ENCODE measurements around the gene NCOA1.

The NCOA1 gene

DNA sequence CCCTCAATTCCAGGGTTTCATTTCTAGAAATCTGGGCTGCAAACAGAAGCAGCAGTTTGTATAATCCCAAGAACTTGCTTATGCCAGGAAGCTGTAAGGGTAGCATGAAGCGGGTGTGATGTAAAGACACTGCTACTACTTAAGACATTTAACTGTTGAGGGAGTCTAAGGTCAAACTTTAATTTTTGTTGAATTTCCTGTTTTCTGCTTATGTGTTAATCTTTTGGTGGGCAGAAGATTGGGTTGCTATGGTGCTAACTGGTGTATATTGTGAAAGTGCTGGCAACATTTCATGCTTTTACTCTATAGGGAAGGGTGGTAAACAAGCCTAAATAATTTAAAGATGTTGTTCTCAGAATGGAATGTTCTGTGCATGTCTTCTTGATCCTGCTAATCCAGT is 2.7 kb downstream of the NCOA1 start:
- no peak for DNase-seq (ENCODE audit: low read depth)
- H3K4me3 ChIP-seq (ENCODE audit: low read depth, low read length): no peak overlapping the region
- TF ChIP-seq, protein P1, sequence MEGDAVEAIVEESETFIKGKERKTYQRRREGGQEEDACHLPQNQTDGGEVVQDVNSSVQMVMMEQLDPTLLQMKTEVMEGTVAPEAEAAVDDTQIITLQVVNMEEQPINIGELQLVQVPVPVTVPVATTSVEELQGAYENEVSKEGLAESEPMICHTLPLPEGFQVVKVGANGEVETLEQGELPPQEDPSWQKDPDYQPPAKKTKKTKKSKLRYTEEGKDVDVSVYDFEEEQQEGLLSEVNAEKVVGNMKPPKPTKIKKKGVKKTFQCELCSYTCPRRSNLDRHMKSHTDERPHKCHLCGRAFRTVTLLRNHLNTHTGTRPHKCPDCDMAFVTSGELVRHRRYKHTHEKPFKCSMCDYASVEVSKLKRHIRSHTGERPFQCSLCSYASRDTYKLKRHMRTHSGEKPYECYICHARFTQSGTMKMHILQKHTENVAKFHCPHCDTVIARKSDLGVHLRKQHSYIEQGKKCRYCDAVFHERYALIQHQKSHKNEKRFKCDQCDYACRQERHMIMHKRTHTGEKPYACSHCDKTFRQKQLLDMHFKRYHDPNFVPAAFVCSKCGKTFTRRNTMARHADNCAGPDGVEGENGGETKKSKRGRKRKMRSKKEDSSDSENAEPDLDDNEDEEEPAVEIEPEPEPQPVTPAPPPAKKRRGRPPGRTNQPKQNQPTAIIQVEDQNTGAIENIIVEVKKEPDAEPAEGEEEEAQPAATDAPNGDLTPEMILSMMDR (IDR thresholded peaks at IDR 0.05; ENCODE audit: low read depth, low read length, missing control alignments): no peak

DNA sequence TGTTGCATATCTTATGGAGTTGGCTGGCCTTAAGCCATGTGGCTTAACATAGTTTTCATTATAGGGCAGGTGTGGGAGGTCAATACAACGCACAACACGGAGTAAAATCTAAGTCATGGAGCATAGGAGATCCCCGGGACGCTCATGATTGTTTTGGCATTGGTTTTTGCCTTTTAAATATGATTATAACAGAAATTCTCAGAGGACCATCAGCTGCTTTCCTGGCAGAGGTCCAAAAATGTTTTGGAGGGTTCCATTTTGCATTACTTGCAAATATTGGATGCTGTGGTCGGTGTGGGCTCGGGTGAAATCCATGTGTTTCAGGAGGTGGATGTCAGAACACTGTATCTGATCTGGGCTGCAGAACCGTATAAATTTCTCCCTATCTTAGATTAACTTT is 3.4 kb downstream of the NCOA1 start:
- no peak for DNase-seq (ENCODE audit: low read depth)
- TF ChIP-seq, protein P1 (IDR thresholded peaks at IDR 0.05; ENCODE audit: low read depth, low read length, missing control alignments): no peak
- H3K4me3 ChIP-seq (ENCODE audit: low read depth, low read length): no peak overlapping the region

DNA sequence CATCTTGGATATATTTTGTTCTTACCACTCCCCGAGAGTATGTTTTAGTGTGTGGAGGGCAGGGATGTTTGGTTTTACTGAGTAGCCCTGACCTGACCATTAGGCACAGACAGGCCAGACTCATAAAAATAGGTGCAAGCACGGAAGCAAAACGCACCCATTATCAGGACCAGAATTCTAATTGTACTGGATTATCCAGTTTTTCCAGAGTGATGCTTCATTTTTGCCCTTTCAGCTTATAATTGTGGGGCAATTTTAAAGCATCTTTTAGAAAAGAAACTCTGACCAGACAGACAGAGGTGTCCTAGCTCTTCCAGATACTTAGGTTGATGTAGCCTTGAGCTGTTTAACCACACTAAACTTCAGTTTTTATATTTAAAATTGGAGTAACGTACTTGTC is 4.4 kb downstream of the NCOA1 start:
- H3K4me3 ChIP-seq (ENCODE audit: low read depth, low read length): no peak overlapping the region
- DNase-seq (ENCODE audit: low read depth): no peak
- TF ChIP-seq, protein P1 (IDR thresholded peaks at IDR 0.05; ENCODE audit: low read depth, low read length, missing control alignments): no peak

DNA sequence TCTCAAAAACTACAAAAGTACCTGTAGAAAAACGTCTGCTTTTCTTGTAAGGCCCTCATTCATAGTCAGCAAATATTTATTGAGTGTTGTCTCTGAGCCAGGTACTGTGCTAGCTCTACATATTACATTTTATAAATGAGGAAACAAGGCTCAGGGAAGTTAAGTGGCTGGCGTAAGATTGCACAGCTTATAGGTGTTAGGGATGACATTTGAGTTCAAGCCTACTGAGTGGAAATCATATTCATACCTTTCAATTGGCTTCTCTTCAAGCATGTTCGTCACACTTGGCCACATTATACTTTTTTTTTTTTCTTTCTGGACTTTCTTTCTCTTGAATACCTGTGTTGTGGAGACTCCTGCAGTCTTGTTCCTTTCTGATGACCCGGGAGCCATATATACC is 5.9 kb downstream of the NCOA1 start:
- TF ChIP-seq, protein P1 (IDR thresholded peaks at IDR 0.05; ENCODE audit: low read depth, low read length, missing control alignments): no peak
- no peak overlapping the region for H3K4me3 ChIP-seq (ENCODE audit: low read depth, low read length)
- DNase-seq (ENCODE audit: low read depth): no peak

DNA sequence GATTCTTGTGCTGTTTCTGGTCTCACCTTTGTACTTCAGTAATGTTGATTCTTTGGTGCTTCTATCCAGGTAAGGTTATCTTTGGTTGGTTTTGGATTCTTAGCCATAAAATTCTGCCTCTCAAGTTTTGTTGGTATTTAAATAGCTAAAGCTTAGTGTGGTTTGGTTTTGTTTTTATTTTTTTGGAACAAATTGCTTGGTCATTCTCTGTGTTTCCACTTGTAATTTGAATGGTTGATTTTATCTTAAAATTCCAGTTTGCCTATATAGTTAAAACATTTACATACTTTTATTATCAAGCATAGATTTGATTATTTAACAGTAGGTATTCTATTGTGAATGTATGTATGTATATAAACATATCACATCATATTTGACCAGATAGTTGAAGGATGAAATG is 6.6 kb downstream of the NCOA1 start:
- TF ChIP-seq, protein P1 (IDR thresholded peaks at IDR 0.05; ENCODE audit: low read depth, low read length, missing control alignments): no peak
- no peak overlapping the region for H3K4me3 ChIP-seq (ENCODE audit: low read depth, low read length)
- DNase-seq (ENCODE audit: low read depth): no peak

DNA sequence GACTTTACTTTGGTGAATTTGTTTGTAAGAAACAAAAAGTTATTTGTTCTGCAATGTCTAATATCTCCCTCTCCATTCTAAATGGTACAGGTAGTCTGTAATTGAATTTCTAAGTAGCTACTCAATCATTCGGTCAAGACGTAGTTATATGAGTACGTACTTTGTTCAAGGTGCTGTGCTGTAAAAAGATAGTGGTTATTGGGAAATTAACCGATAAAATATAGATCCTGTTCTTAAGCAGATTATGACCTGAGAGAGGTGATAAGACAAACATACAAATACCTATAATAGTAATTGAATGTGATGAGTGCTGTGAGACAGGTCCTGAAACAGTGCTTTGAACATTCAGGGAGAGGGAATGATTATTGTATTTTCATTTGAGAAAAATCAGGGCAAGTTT is 7.1 kb downstream of the NCOA1 start:
- no peak overlapping the region for H3K4me3 ChIP-seq (ENCODE audit: low read depth, low read length)
- TF ChIP-seq, protein P1 (IDR thresholded peaks at IDR 0.05; ENCODE audit: low read depth, low read length, missing control alignments): no peak
- DNase-seq (ENCODE audit: low read depth): no peak

DNA sequence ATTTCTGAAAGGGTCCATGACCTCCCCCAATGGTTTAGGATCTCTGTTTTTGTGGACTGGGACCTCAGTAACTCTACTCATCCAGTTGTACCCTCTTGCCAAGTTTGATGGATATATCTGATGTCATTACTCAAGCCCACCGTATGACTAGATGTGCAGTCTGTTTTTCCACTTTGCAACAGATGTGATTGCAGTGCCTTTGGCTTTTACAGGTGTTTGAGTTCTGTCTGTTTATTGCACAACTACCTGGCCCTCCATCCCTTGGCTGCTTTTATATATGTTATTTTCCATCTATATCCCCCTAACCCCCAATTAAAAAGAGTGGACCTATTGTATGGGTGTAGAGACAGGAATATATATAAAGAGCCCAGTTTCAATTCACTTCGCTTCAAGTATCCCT is 10.8 kb downstream of the NCOA1 start:
- no peak overlapping the region for H3K4me3 ChIP-seq (ENCODE audit: low read depth, low read length)
- no peak for DNase-seq (ENCODE audit: low read depth)
- TF ChIP-seq, protein P1 (IDR thresholded peaks at IDR 0.05; ENCODE audit: low read depth, low read length, missing control alignments): no peak
